ENCODE data around the gene PHF5A. TPM values are rescaled to one million over a fixed set of nuclear protein-coding genes. Genes with fewer than 3 reads are reported as not detected.

Gene PHF5A
- total and polyA plus RNA-seq, 10 of the 15 experiments (the other 5 are each of a cell fraction or from before 2014, with no cell fraction given): 40.5 to 115 (median 79.2) TPM

GRCh38 chr22:41446639-41447434, 21.7 kb downstream of the PHF5A start, which contains the start of gene TOB2 (continued):
- TF ChIP-seq NFYA (IDR thresholded peaks at IDR 0.05; ENCODE audit: borderline replicate concordance, low read depth, low read length) (no peak), EZH2 (IDR thresholded peaks at IDR 0.05; ENCODE audit: borderline replicate concordance, control insufficient read depth, low read depth, low read length) (no peak), TCF3 (IDR thresholded peaks at IDR 0.05; ENCODE audit: borderline replicate concordance, insufficient read depth, low read depth, low read length) (peak; percentile 88; the same call in 1 of the 2 replicates), PRDM15 (CRISPR knock-in tag; IDR thresholded peaks at IDR 0.05) (no peak), SPI1 (IDR thresholded peaks at IDR 0.05; ENCODE audit: borderline replicate concordance, insufficient read depth, low read depth, low read length) (no peak), SIX5 (IDR thresholded peaks at IDR 0.05; ENCODE audit: low read depth, low read length, severe bottlenecking) (no peak), NBN (IDR thresholded peaks at IDR 0.05) (peak; percentile 97), MEF2A (IDR thresholded peaks at IDR 0.05; ENCODE audit: insufficient read depth, low read depth, low read length) (peak; percentile 84), CBFB (IDR thresholded peaks at IDR 0.05; ENCODE audit: low read depth) (peak; percentile 86), BMI1 (IDR thresholded peaks at IDR 0.05; ENCODE audit: borderline replicate concordance) (peak; percentile 81), NR2C2 (IDR thresholded peaks at IDR 0.05; ENCODE audit: borderline replicate concordance, control insufficient read depth, insufficient read length, low read depth) (no peak), RBBP5 (conservative IDR thresholded peaks at IDR 0.05) (no peak), HSF1 (IDR thresholded peaks at IDR 0.05; ENCODE audit: low read depth, low read length) (no peak), ZZZ3 (IDR thresholded peaks at IDR 0.05; ENCODE audit: control insufficient read depth, insufficient read length, low read depth) (no peak), CHD2 (IDR thresholded peaks at IDR 0.05; ENCODE audit: borderline replicate concordance, low read depth, low read length) (peak; percentile 98), MYC (IDR thresholded peaks at IDR 0.05; ENCODE audit: insufficient read depth, insufficient read length, insufficient replicate concordance, low read length, severe bottlenecking) (peak; percentile 9), RAD51 (IDR thresholded peaks at IDR 0.05) (no peak), FOS (IDR thresholded peaks at IDR 0.05; ENCODE audit: borderline replicate concordance, extremely low read depth, insufficient read length) (no peak), BCL3 (IDR thresholded peaks at IDR 0.05; ENCODE audit: borderline replicate concordance, insufficient read depth, low read depth, low read length, poor library complexity, severe bottlenecking) (peak; percentile 62)
